Osteocyte (in vitro differentiated cells): ENCODE measurements around the gene SYT7. TPM values are rescaled to one million over a fixed set of nuclear protein-coding genes. Genes with fewer than 3 reads are reported as not detected.

Source experiments
- DNase-seq: peaks from one replicate; pipeline ENCODE4 v3.0.0; 2021; ENCODE audit warnings: mixed read lengths; ENCODE audit not compliant: unreplicated experiment; ENCODE audit errors: extremely low spot score
- H3K27ac Mint-ChIP-seq: one replicate; pipeline ENCODE4 v1.8.0; 2021; ENCODE audit warnings: mild to moderate bottlenecking, mixed read lengths; ENCODE audit not compliant: unreplicated experiment
- H3K27me3 Mint-ChIP-seq: one replicate; pipeline ENCODE4 v1.8.0; 2021; ENCODE audit warnings: mixed read lengths; ENCODE audit not compliant: unreplicated experiment
- H3K36me3 Mint-ChIP-seq: one replicate; pipeline ENCODE4 v1.8.0; 2021; ENCODE audit warnings: mixed read lengths; ENCODE audit not compliant: unreplicated experiment
- H3K4me1 Mint-ChIP-seq: one replicate; pipeline ENCODE4 v1.8.0; 2021; ENCODE audit warnings: mixed read lengths; ENCODE audit not compliant: unreplicated experiment
- H3K4me3 Mint-ChIP-seq: one replicate; pipeline ENCODE4 v1.8.0; 2021; ENCODE audit warnings: mild to moderate bottlenecking, moderate library complexity, mixed read lengths; ENCODE audit not compliant: unreplicated experiment
- H3K9me3 Mint-ChIP-seq: one replicate; pipeline ENCODE4 v1.8.0; 2021; ENCODE audit warnings: mixed read lengths; ENCODE audit not compliant: unreplicated experiment
- total RNA-seq: library from RNA; stranded (reverse); gene quantifications from 2 replicates; pipeline ENCODE4 v1.2.1, GENCODE V29; 2021
- TF ChIP-seq, protein P1 (sequence below): fragments of 200-600 bp; sonication (generic); IDR thresholded peaks from 2 replicates; pipeline ENCODE4 v1.5.0; 2021; ENCODE audit warnings: antibody characterized with exemption, mild to moderate bottlenecking, moderate library complexity

Gene SYT7
- total RNA-seq, 1 donor from 2014 or later = 0.11 TPM

DNA sequence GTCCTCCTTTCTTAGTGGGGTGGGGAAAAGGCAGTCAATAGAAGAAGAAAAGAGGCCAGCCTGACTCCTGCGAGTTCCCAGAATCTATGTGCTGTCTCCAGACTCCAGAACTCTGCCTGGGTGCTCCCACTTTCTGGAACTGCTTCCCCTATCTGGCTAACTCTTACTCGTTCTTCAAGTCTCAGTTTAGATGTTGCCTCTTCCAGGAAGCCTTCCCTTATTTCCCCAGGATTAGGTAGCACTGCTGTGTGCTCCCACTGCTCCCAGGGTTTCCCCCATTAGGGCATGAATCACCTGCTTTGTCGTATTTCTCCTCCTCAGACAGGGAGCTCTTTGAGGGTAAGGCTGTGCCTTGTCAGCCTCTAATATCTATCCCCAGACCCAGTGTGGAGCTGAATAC, 17.5 kb upstream of the SYT7 start:
- H3K36me3 Mint-ChIP-seq = no peaks in the 10 kb centered on the region
- no peak overlapping the region for H3K27ac Mint-ChIP-seq
- peaks cover 19% of the 10 kb centered on the region for H3K27me3 Mint-ChIP-seq
- no peak for DNase-seq
- H3K4me1 Mint-ChIP-seq = peaks cover 8% of the 10 kb centered on the region
- H3K9me3 Mint-ChIP-seq = no peaks in the 10 kb centered on the region
- TF ChIP-seq, protein P1, sequence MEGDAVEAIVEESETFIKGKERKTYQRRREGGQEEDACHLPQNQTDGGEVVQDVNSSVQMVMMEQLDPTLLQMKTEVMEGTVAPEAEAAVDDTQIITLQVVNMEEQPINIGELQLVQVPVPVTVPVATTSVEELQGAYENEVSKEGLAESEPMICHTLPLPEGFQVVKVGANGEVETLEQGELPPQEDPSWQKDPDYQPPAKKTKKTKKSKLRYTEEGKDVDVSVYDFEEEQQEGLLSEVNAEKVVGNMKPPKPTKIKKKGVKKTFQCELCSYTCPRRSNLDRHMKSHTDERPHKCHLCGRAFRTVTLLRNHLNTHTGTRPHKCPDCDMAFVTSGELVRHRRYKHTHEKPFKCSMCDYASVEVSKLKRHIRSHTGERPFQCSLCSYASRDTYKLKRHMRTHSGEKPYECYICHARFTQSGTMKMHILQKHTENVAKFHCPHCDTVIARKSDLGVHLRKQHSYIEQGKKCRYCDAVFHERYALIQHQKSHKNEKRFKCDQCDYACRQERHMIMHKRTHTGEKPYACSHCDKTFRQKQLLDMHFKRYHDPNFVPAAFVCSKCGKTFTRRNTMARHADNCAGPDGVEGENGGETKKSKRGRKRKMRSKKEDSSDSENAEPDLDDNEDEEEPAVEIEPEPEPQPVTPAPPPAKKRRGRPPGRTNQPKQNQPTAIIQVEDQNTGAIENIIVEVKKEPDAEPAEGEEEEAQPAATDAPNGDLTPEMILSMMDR = no peak
- no peak overlapping the region for H3K4me3 Mint-ChIP-seq

DNA sequence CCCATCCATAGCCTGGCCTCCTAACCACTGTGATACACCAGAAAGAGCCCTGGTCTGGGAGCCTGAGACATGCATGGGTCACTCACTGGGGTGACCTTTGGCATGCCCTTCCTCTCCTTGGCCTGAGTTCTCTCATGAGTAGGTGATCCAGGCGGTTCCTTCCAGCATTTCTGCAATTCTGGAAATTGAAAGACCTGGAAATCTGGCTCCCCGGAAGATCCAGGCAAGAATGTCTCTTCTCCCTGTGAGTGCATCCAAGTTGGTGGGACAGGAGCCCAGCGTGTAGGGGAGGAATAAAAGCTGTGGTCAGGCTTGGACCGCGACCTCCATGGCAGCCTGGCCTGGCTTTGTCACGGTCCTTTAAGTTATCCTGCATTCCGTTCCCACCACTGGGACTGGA, 16.1 kb upstream of the SYT7 start:
- no peak for DNase-seq
- Mint-ChIP-seq H3K4me3 (no peak overlapping the region), H3K27ac (no peak overlapping the region), H3K27me3 (peaks cover 32% of the 10 kb centered on the region), H3K9me3 (no peaks in the 10 kb centered on the region), H3K36me3 (no peaks in the 10 kb centered on the region), H3K4me1 (peaks cover 8% of the 10 kb centered on the region)
- TF ChIP-seq, protein P1 = no peak

DNA sequence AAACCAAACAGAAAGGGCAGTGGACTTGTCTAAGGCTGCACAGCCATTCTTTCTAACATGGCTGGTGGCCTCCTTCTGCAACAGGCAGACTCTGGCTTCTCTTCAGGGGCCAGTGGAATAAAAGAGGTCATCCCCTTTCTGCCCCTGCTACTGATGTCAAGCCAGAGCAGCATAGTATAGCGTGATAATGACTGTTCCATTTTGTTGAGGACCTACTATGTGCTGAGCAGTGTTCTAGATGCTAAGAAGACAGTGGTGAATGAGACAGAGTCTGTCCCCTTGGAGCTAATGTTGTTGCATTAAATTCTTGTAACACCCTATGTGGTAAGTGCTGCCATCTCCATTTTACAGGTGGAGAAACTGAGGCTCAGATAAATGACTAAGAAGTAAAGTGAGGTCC, 15.7 kb upstream of the SYT7 start:
- DNase-seq = no peak
- Mint-ChIP-seq H3K36me3 (no peaks in the 10 kb centered on the region), H3K9me3 (no peaks in the 10 kb centered on the region), H3K4me3 (no peak overlapping the region), H3K4me1 (peaks cover 8% of the 10 kb centered on the region), H3K27ac (no peak overlapping the region), H3K27me3 (peaks cover 36% of the 10 kb centered on the region)
- TF ChIP-seq, protein P1 = no peak

DNA sequence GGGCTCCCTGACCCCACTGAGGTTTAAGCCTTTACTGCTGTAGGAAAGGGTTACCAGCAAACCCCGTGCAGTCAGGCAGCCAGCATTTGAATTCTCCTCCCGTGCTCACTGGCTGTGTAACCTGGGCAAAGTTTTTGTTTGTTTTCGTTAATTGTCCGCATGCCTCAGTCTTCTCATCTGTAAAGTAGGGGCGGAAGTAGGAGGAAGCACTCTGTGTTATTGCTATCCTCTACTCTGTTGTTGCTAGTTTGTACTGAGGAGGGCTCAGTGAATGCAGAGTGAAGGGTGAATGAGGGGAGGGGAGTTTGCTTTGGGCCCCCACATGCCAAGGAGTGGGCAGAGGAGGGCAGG, 14.0 kb upstream of the SYT7 start:
- TF ChIP-seq, protein P1 = no peak
- no peaks in the 10 kb centered on the region for H3K36me3 Mint-ChIP-seq
- H3K4me3 Mint-ChIP-seq = no peak overlapping the region
- no peaks in the 10 kb centered on the region for H3K9me3 Mint-ChIP-seq
- H3K27me3 Mint-ChIP-seq = peaks cover 46% of the 10 kb centered on the region
- no peak for DNase-seq
- H3K4me1 Mint-ChIP-seq = peaks cover 8% of the 10 kb centered on the region
- no peak overlapping the region for H3K27ac Mint-ChIP-seq

DNA sequence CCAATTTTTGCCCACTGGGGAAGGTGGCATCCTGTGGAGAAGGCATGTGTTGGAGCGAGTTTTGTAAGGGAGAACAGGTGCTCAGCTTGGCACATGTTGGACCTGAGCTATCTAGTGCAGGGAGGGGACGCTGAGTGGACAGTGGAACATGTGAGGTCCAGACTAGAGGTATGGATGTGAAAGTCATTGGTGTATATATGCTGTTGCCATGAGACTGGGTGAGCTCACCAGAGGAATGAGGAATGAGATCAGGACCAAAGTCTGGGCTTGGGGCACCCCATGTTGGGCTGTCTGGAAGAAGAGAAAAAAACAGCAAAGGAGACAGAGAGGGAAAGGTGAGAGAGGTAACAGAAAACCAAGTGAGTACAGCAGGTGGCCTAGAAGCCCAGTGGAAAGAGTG, 12.3 kb upstream of the SYT7 start:
- TF ChIP-seq, protein P1 = no peak
- DNase-seq = no peak
- Mint-ChIP-seq H3K4me3 (no peak overlapping the region), H3K36me3 (no peaks in the 10 kb centered on the region), H3K27me3 (peaks cover 58% of the 10 kb centered on the region), H3K9me3 (no peaks in the 10 kb centered on the region), H3K27ac (no peak overlapping the region), H3K4me1 (peaks cover 5% of the 10 kb centered on the region)
